Testis (tissue), 2 donors: ENCODE data around the gene ZCCHC7.

Experiments used
- POLR2A ChIP-seq: fragments of 450-650 bp; IDR thresholded peaks from one replicate; pipeline ENCODE4 v1.6.1; 2017; ENCODE audit warnings: antibody characterized with exemption, mild to moderate bottlenecking, moderate library complexity
- TF ChIP-seq, protein P1 (sequence below), 3 experiments: fragments of 450-650 bp in 2 of 3; fragments of 200-600 bp in 1 of 3; sonication (generic) in 1 of 3; IDR thresholded peaks; one replicate each; pipeline ENCODE4 v1.5.1; 2016 to 2019; ENCODE audit warnings: antibody characterized with exemption in 3 of 3, mild to moderate bottlenecking in 2 of 3, moderate library complexity in 1 of 3

DNA sequence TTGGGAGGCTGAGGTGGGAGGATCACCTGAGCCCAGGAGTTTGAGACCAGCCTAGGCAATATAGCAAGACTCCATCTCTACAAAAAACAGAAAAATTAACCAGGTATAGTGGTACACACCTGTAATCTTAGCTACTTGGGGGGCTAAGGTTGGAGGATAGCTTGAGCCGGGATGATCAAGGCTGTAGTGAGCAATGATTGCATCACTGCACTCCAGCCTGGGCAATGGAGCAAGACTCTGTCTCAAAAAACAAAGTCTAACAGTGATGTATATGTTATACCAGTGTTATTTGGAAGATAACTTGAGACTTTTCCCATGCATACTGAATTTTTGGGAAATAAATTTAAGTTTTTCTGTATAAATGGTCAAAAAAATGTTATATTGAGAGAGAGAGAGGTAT lies 146.3 kb downstream of the ZCCHC7 start:
- TF ChIP-seq, protein P1, sequence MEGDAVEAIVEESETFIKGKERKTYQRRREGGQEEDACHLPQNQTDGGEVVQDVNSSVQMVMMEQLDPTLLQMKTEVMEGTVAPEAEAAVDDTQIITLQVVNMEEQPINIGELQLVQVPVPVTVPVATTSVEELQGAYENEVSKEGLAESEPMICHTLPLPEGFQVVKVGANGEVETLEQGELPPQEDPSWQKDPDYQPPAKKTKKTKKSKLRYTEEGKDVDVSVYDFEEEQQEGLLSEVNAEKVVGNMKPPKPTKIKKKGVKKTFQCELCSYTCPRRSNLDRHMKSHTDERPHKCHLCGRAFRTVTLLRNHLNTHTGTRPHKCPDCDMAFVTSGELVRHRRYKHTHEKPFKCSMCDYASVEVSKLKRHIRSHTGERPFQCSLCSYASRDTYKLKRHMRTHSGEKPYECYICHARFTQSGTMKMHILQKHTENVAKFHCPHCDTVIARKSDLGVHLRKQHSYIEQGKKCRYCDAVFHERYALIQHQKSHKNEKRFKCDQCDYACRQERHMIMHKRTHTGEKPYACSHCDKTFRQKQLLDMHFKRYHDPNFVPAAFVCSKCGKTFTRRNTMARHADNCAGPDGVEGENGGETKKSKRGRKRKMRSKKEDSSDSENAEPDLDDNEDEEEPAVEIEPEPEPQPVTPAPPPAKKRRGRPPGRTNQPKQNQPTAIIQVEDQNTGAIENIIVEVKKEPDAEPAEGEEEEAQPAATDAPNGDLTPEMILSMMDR (IDR thresholded peaks at IDR 0.05): no peak
- TF ChIP-seq POLR2A: no peak
